ENCODE measurements around the gene PIGR. TPM values are rescaled to one million over a fixed set of nuclear protein-coding genes. Genes with fewer than 3 reads are reported as not detected.

Gene PIGR
- total and polyA plus RNA-seq, 2 donors (not counting 3 experiments of a cell fraction or from before 2014, with no cell fraction given), result not detected

GRCh38 chr1:206898089-206898914, 48.0 kb downstream of the PIGR start:
- Histone ChIP-seq H3K4me2 (ENCODE audit: insufficient read depth, low read length) (no peak overlapping the region), H3K9ac (replicated peaks; ENCODE audit: extremely low read depth, insufficient read depth, low read length) (no peak overlapping the region), H2AFZ (ENCODE audit: low read depth, low read length) (no peak overlapping the region), H3K4me3 (replicated peaks in 1 of 3; ENCODE audit: insufficient read depth in 1 of 3, low read depth in 1 of 3, low read length in 3 of 3) (no peak overlapping the region), H3K9me1 (replicated peaks; ENCODE audit: control insufficient read depth, extremely low read depth, insufficient read depth, low read length) (no peaks in the 10 kb centered on the region), H3K27ac (ENCODE audit: insufficient read depth, low read depth, low read length) (no peak overlapping the region), H3K9me3 (replicated peaks; ENCODE audit: control insufficient read depth, insufficient read depth, low read length) (no peaks in the 10 kb centered on the region), H3K36me3 (ENCODE audit: control insufficient read depth in 2 of 2, extremely low read depth in 1 of 2, insufficient read depth in 2 of 2, low read length in 2 of 2) (no peaks in the 10 kb centered on the region), H4K20me1 (replicated peaks; ENCODE audit: control insufficient read depth, extremely low read depth, insufficient read depth, low read length) (no peaks in the 10 kb centered on the region), H3K79me2 (ENCODE audit: control insufficient read depth, insufficient read depth, low read length) (no peaks in the 10 kb centered on the region), H3K27me3 (ENCODE audit: control insufficient read depth in 2 of 2, insufficient read depth in 2 of 2, low read length in 2 of 2) (peaks cover 3 to 5% of the 10 kb centered on the region in 2 experiments), H3K4me1 (ENCODE audit: control insufficient read depth, extremely low read depth, insufficient read depth, low read length) (no peaks in the 10 kb centered on the region)
- POLR2A ChIA-PET, result no interaction called here
- CTCF ChIA-PET, result no interaction called here
- TF ChIP-seq EZH2 (IDR thresholded peaks at IDR 0.05; ENCODE audit: borderline replicate concordance, low read depth, low read length, severe bottlenecking) (no peak), CTCF (IDR thresholded peaks at IDR 0.05; ENCODE audit: extremely low read depth in 1 of 2, insufficient read depth in 1 of 2, low read depth in 1 of 2, low read length in 2 of 2) (no peak), POLR2A (IDR thresholded peaks at IDR 0.05; ENCODE audit: low read depth, low read length) (no peak), POLR2AphosphoS5 (IDR thresholded peaks at IDR 0.05; ENCODE audit: insufficient read depth, low read depth, low read length) (no peak), JUN (IDR thresholded peaks at IDR 0.05; ENCODE audit: borderline replicate concordance, insufficient read depth, insufficient read length, low read depth) (no peak), FOS (IDR thresholded peaks at IDR 0.05; ENCODE audit: borderline replicate concordance, insufficient read depth, low read length) (no peak), MAX (IDR thresholded peaks at IDR 0.05; ENCODE audit: insufficient read depth, insufficient read length) (no peak), MYC (IDR thresholded peaks at IDR 0.05; ENCODE audit: low read depth, low read length) (no peak), GATA2 (IDR thresholded peaks at IDR 0.05; ENCODE audit: insufficient read depth, insufficient read length, low read depth, low read length) (no peak)
- intact Hi-C loops (cut with micrococcal nuclease) (no loop called here), dilution Hi-C loops (cut with MboI; ENCODE audit: extremely low pct_ligation_motif_present, low sequenced_read_pairs) (no loop called here)
- DNase-seq (ENCODE audit: low read depth, low spot score), result no peak
- no peak for FAIRE-seq
- no TSS peak for BruUV-seq (replicated peaks)

Data from endothelial cell of umbilical vein (primary cell).